Colonic mucosa (tissue), 4 donors: Measurements from ENCODE around the gene CLDN5. TPM values are rescaled to one million over a fixed set of nuclear protein-coding genes. Genes with fewer than 3 reads are reported as not detected.
"Not testable (repeated sequence)": the region's sequence is repeated elsewhere in the genome, so short reads cannot be mapped to it uniquely, and the experiment has no call there.

Source experiments
- DNase-seq: peaks from one replicate; pipeline ENCODE4 v3.0.0-alpha.2; 2020
- H3K27ac ChIP-seq: fragments of 200-600 bp; one replicate; pipeline ENCODE4 v1.8.0; 2021
- H3K27me3 ChIP-seq: fragments of 200-600 bp; one replicate; pipeline ENCODE4 v1.8.0; 2021
- H3K36me3 ChIP-seq: fragments of 200-600 bp; one replicate; pipeline ENCODE4 v1.8.0; 2021
- H3K4me1 ChIP-seq: fragments of 200-600 bp; one replicate; pipeline ENCODE4 v1.8.0; 2021; ENCODE audit warnings: mild to moderate bottlenecking
- H3K4me3 ChIP-seq: fragments of 200-600 bp; one replicate; pipeline ENCODE4 v1.8.0; 2021
- H3K9ac ChIP-seq, 2 donors: one replicate each; pipeline ENCODE4 v1.7.0; 2013; ENCODE audit warnings: control low read depth in 2 of 2, low read depth in 2 of 2, low read length in 2 of 2
- H3K9me3 ChIP-seq: fragments of 200-600 bp; one replicate; pipeline ENCODE4 v1.8.0; 2021
- CTCF ChIP-seq: fragments of 200-600 bp; IDR thresholded peaks from one replicate; pipeline ENCODE4 v1.8.0; 2022; ENCODE audit warnings: antibody characterized with exemption, mild to moderate bottlenecking
- intact Hi-C: fragments of 100-400 bp; cut with DNase I; formaldehyde crosslinking; loops from one replicate; pipeline ENCODE4 v1.14.1; 2022
- total RNA-seq, 2 donors: library from RNA; stranded (reverse); fragmentation: NEBNext Ultra II Directional in 1 of 2; extraction: Animal tissue kit (Norgen Biotek cat#: 25700) in 1 of 2; gene quantifications; one replicate each; pipeline ENCODE4 v1.2.1, GENCODE V29; 2021
- donor health status: healthy.
- donor health status: DM: no; HTN: no; CAD: no.
- donor health status: DM: no; HTN: no; CAD: no.

Gene CLDN5
- total RNA-seq, 2 donors from 2014 or later, result 10.4 to 31.0 TPM

GRCh38 chr22:19553201-19553600, 29.0 kb upstream of the CLDN5 start:
- Histone ChIP-seq H3K36me3 (no peaks in the 10 kb centered on the region), H3K9ac (no peak overlapping the region), H3K4me1 (no peaks in the 10 kb centered on the region), H3K27me3 (no peaks in the 10 kb centered on the region), H3K9me3 (no peaks in the 10 kb centered on the region), H3K27ac (no peak overlapping the region), H3K4me3 (no peak overlapping the region)
- TF ChIP-seq CTCF, result no peak
- no peak for DNase-seq
- intact Hi-C loops, result no loop called here

- Histone ChIP-seq H3K9me3 (no peaks in the 10 kb centered on the region), H3K27me3 (no peaks in the 10 kb centered on the region), H3K36me3 (no peaks in the 10 kb centered on the region), H3K27ac (no peak overlapping the region), H3K4me3 (no peak overlapping the region), H3K9ac (no peak overlapping the region), H3K4me1 (no peaks in the 10 kb centered on the region)
- no peak for TF ChIP-seq CTCF
- DNase-seq, result no peak
- intact Hi-C loops, result no loop called here
These were observed 26.2 kb upstream of the CLDN5 start for GRCh38 chr22:19550382-19550781.

GRCh38 chr22:19549428-19549827, 25.2 kb upstream of the CLDN5 start:
- H3K27me3 ChIP-seq, result no peaks in the 10 kb centered on the region
- DNase-seq, result no peak
- H3K9me3 ChIP-seq, result no peaks in the 10 kb centered on the region
- H3K9ac ChIP-seq, result no peak overlapping the region
- no peak for TF ChIP-seq CTCF
- no peaks in the 10 kb centered on the region for H3K4me1 ChIP-seq
- intact Hi-C loops, result no loop called here
- no peak overlapping the region for H3K27ac ChIP-seq
- H3K4me3 ChIP-seq, result no peak overlapping the region
- no peaks in the 10 kb centered on the region for H3K36me3 ChIP-seq

GRCh38 chr22:19548964-19549363, 24.8 kb upstream of the CLDN5 start:
- Histone ChIP-seq H3K27me3 (no peaks in the 10 kb centered on the region), H3K9ac (no peak overlapping the region), H3K27ac (no peak overlapping the region), H3K4me1 (no peaks in the 10 kb centered on the region), H3K4me3 (no peak overlapping the region), H3K36me3 (no peaks in the 10 kb centered on the region), H3K9me3 (no peaks in the 10 kb centered on the region)
- no peak for TF ChIP-seq CTCF
- no peak for DNase-seq
- intact Hi-C loops, result no loop called here

GRCh38 chr22:19548427-19548826, 24.2 kb upstream of the CLDN5 start:
- intact Hi-C loops, H3K27ac ChIP-seq, DNase-seq, H3K9ac ChIP-seq, H3K9me3 ChIP-seq, H3K4me1 ChIP-seq, H3K36me3 ChIP-seq, H3K27me3 ChIP-seq, H3K4me3 ChIP-seq: not testable (repeated sequence)

GRCh38 chr22:19547620-19548019, 23.4 kb upstream of the CLDN5 start:
- H3K9me3 ChIP-seq, result no peaks in the 10 kb centered on the region
- intact Hi-C loops, result no loop called here
- H3K27me3 ChIP-seq, result no peaks in the 10 kb centered on the region
- no peaks in the 10 kb centered on the region for H3K36me3 ChIP-seq
- H3K27ac ChIP-seq, result no peak overlapping the region
- no peak overlapping the region for H3K9ac ChIP-seq
- H3K4me1 ChIP-seq, result no peaks in the 10 kb centered on the region
- TF ChIP-seq CTCF, result no peak
- H3K4me3 ChIP-seq, result no peak overlapping the region
- DNase-seq, result no peak
